Measurements from ENCODE around the gene ATP8B4. TPM values are rescaled to one million over a fixed set of nuclear protein-coding genes. Genes with fewer than 3 reads are reported as not detected.
"Not testable (repeated sequence)": the region's sequence is repeated elsewhere in the genome, so short reads cannot be mapped to it uniquely, and the experiment has no call there.

ATP8B4 gene
- total RNA-seq, 1 experiment from 2014 or later, result not detected

DNA sequence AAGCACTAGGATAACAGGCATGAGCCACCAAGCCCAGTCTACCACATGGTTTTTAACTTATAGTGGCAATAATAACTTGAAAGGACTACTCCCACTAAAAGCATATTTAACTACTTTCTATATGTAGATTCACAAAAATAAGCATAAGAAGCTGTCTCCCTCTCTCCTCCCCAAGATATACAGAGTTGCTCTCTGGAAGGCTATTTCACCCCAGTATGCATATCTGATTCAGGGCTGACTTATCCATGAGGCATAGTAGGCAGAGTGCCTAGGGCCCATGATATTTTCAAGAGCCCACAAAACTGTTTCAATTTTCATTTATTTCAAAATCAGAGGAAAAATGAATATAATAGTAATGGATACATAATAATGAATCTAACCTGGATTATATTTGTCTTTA is 20.5 kb downstream of the ATP8B4 start:
- no peak for DNase-seq
- Histone ChIP-seq H4K20me1 (ENCODE audit: low read length) (no peaks in the 10 kb centered on the region), H3K4me1 (ENCODE audit: insufficient read depth, low read length) (no peaks in the 10 kb centered on the region), H3K9me3 (ENCODE audit: low read length) (no peaks in the 10 kb centered on the region), H3K4me3 (ENCODE audit: low read length) (no peak overlapping the region), H2AFZ (ENCODE audit: low read length) (no peak overlapping the region), H3F3A (ENCODE audit: low read length, unreplicated experiment) (no peaks in the 10 kb centered on the region), H3K27me3 (ENCODE audit: low read length) (no peaks in the 10 kb centered on the region), H3K36me3 (ENCODE audit: low read depth, low read length) (no peaks in the 10 kb centered on the region), H3K9ac (ENCODE audit: low read length) (no peak overlapping the region), H3K27ac (ENCODE audit: low read length) (no peak overlapping the region), H3K9me2 (replicated peaks; ENCODE audit: low read length) (no peaks in the 10 kb centered on the region), H3K4me2 (ENCODE audit: low read length) (no peak overlapping the region), H3K79me2 (ENCODE audit: low read length) (no peaks in the 10 kb centered on the region)
- intact Hi-C loops (cut with micrococcal nuclease), result no loop called here
- CTCF ChIA-PET, result interaction anchor here (0.6 kb wide), 1 partner anchor 47 kb away, joined by 7 read pairs; no protein-coding TSS in a partner anchor
- no TSS peak for BruUV-seq (replicated peaks)
- ATAC-seq, result no peak
- POLR2A ChIA-PET (ENCODE audit: unreplicated experiment), result no interaction called here
- TF ChIP-seq, protein P1, sequence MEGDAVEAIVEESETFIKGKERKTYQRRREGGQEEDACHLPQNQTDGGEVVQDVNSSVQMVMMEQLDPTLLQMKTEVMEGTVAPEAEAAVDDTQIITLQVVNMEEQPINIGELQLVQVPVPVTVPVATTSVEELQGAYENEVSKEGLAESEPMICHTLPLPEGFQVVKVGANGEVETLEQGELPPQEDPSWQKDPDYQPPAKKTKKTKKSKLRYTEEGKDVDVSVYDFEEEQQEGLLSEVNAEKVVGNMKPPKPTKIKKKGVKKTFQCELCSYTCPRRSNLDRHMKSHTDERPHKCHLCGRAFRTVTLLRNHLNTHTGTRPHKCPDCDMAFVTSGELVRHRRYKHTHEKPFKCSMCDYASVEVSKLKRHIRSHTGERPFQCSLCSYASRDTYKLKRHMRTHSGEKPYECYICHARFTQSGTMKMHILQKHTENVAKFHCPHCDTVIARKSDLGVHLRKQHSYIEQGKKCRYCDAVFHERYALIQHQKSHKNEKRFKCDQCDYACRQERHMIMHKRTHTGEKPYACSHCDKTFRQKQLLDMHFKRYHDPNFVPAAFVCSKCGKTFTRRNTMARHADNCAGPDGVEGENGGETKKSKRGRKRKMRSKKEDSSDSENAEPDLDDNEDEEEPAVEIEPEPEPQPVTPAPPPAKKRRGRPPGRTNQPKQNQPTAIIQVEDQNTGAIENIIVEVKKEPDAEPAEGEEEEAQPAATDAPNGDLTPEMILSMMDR (conservative IDR thresholded peaks at IDR 0.05; ENCODE audit: low read depth, low read length), result no peak
- TF ChIP-seq EZH2phosphoT487 (IDR thresholded peaks at IDR 0.05; ENCODE audit: borderline replicate concordance, low read length) (no peak), EZH2 (IDR thresholded peaks at IDR 0.05; ENCODE audit: low read length, unreplicated experiment) (no peak)

GRCh38 chr15:50095938-50096821 is 22.9 kb downstream of the ATP8B4 start:
- POLR2A ChIA-PET (ENCODE audit: unreplicated experiment), result no interaction called here
- Histone ChIP-seq H3K4me1 (ENCODE audit: insufficient read depth, low read length) (no peaks in the 10 kb centered on the region), H3K9me3 (ENCODE audit: low read length) (no peaks in the 10 kb centered on the region), H3K79me2 (ENCODE audit: low read length) (no peaks in the 10 kb centered on the region), H2AFZ (ENCODE audit: low read length) (no peak overlapping the region), H3K27me3 (ENCODE audit: low read length) (no peaks in the 10 kb centered on the region), H3K36me3 (ENCODE audit: low read depth, low read length) (no peaks in the 10 kb centered on the region), H3K9me2 (replicated peaks; ENCODE audit: low read length) (no peaks in the 10 kb centered on the region), H3K27ac (ENCODE audit: low read length) (no peak overlapping the region), H3K9ac (ENCODE audit: low read length) (no peak overlapping the region), H4K20me1 (ENCODE audit: low read length) (no peaks in the 10 kb centered on the region), H3K4me3 (ENCODE audit: low read length) (no peak overlapping the region), H3F3A (ENCODE audit: low read length, unreplicated experiment) (no peaks in the 10 kb centered on the region), H3K4me2 (ENCODE audit: low read length) (no peak overlapping the region)
- ATAC-seq, result no peak
- BruUV-seq (replicated peaks), result no TSS peak
- DNase-seq, result no peak
- TF ChIP-seq EZH2 (IDR thresholded peaks at IDR 0.05; ENCODE audit: low read length, unreplicated experiment) (no peak), EZH2phosphoT487 (IDR thresholded peaks at IDR 0.05; ENCODE audit: borderline replicate concordance, low read length) (no peak)
- TF ChIP-seq, protein P1 (conservative IDR thresholded peaks at IDR 0.05; ENCODE audit: low read depth, low read length), result no peak
- intact Hi-C loops (cut with micrococcal nuclease), result no loop called here
- CTCF ChIA-PET, result no interaction called here

DNA sequence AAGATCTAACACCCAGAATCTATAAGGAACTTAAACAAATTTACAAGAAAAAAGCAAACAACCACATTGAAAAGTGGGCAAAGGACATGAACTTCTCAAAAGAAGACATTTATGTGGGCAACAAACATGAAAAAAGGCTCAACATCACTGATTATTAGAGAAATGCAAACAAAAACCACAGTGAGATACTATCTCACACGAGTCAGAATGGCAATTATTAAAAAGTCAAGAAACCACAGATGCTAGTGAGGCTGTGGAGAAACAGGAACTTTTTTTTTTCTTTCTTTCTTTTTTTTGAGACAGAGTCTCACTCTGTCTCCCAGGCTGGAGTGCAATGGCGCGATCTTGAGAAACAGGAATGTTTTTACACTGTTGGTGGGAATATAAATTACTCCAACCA is 29.6 kb downstream of the ATP8B4 start:
- intact Hi-C loops (cut with micrococcal nuclease); H3K9me2 ChIP-seq (replicated peaks; ENCODE audit: low read length); H3K9me3 ChIP-seq (ENCODE audit: low read length); H3K4me1 ChIP-seq (ENCODE audit: insufficient read depth, low read length); DNase-seq; BruUV-seq (replicated peaks); H3K4me3 ChIP-seq (ENCODE audit: low read length); POLR2A ChIA-PET (ENCODE audit: unreplicated experiment); H4K20me1 ChIP-seq (ENCODE audit: low read length); H3K9ac ChIP-seq (ENCODE audit: low read length); ATAC-seq; CTCF ChIA-PET; H3K27ac ChIP-seq (ENCODE audit: low read length); H2AFZ ChIP-seq (ENCODE audit: low read length); H3K4me2 ChIP-seq (ENCODE audit: low read length); H3K36me3 ChIP-seq (ENCODE audit: low read depth, low read length); H3F3A ChIP-seq (ENCODE audit: low read length, unreplicated experiment); H3K27me3 ChIP-seq (ENCODE audit: low read length); H3K79me2 ChIP-seq (ENCODE audit: low read length): not testable (repeated sequence)

Data from PC-3 (cell line).